Measurements from ENCODE around the gene PDRG1.

PDRG1 gene

DNA sequence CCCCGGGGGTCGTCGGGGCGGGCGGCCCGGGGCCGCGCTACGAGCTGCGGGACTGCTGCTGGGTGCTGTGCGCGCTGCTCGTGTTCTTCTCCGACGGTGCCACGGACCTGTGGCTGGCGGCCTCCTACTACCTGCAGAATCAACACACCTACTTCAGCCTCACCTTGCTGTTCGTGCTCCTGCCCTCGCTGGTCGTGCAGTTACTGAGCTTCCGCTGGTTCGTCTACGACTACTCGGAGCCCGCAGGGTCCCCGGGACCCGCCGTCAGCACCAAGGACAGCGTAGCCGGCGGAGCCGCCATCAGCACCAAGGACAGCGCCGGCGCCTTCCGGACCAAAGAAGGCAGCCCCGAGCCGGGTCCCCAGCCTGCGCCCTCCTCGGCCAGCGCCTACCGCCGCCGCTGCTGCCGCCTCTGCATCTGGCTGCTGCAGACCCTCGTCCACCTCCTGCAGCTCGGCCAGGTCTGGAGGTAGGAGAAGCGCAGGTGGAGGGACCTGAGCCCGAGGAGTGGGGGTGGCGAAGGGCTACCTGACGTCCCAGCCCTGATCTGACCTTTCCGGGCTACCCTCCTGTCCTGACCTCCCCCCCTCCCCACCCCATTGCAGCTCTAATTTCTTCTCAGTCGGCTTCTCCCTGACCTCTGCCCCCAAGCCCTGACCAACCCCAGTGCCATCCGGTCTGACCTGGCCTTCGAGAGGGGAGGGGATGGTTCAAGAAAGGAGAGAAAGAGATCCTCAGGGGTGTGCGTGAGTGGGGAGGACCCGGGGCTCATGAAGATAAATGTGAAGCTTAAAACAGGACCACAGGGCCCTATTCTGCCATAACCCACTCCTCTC, 16.7 kb upstream of the PDRG1 start:
- peak; percentile 30 to 88 (median 69) for DNase-seq
- intact Hi-C loops (cut with DNase I), result no loop called here

DNA sequence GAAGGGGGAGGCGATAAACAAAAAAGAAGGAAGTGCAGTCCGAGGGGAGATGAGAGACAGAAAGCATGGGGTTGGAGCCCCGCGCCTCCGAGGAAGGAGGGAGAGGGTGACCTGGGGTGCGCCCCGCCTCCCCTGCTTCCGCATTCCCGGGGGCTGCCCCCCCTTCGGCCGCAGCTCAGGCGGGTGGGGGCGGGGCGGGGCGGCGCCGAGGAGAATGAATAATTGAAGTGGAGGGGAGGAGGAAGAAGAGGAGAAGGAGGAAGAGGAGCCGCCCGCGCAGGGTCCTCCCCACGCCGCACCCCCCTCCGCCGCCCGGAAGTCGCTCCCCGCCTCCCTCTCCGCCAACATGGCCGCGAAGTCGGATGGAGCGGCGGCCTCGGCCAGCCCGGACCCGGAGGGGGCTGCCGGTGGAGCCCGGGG, 16.0 kb upstream of the PDRG1 start, which contains the start of gene XKR7:
Gene XKR7 (plus strand): TSS at position 322 of the 420 bp plus-strand sequence. CDS start 25 bp downstream, at position 347.
- peak in 28 of 42 donors; percentile 11 to 60 (median 32) for DNase-seq
- intact Hi-C loops (cut with DNase I), result no loop called here

DNA sequence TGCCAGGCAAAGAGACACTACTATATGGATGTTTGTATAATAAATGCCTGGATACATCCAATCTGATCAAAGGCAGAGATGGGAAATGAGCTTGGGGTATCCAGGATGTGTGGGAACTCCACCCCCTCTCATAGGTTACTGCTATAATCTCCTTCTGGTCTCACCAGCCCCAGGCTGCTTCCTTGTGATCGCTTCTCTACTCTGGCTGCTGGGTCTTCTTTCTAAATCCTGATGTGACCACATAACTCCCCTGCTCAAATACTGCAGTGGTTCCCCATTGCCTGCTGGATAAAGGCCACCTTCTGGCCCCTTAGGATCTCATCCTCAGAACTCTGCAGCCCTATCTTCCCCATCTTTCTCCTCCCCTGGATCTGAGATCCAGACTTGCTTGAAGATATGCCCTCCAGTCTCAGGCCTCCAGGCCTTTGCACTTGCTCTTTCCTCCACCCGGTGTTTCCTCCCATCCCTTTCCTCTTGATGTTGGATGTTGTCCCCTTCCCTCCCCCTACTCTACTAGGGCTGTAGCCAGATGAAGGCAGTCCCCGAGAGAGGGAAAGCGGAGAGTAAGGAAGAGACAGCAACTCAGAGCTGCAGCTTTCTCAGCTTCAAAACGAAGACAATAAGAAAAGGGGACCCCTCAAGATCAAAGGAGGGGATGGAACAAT, 15.3 kb upstream of the PDRG1 start:
- DNase-seq, result no peak
- intact Hi-C loops (cut with DNase I), result no loop called here

DNA sequence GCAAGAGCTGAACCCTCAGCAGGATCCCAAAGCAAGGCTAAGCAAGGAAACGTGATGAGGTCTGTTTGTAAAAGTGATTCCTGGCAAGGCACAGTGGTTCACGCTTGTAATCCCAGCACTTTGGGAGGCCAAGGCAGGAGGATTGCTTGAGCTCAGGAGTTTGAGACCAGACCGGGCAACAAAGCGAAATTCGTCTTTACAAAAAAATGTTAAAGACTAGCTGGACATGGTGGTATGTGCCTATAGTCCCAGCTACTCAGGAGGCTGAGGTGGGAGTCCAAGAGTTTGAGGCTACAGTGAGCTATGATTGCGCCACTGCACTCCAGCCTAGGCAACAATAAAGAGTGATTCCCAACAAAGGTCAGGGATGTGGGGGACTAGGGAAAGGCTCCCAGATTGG, 12.0 kb upstream of the PDRG1 start:
- no peak for DNase-seq
- intact Hi-C loops (cut with DNase I), result no loop called here

DNA sequence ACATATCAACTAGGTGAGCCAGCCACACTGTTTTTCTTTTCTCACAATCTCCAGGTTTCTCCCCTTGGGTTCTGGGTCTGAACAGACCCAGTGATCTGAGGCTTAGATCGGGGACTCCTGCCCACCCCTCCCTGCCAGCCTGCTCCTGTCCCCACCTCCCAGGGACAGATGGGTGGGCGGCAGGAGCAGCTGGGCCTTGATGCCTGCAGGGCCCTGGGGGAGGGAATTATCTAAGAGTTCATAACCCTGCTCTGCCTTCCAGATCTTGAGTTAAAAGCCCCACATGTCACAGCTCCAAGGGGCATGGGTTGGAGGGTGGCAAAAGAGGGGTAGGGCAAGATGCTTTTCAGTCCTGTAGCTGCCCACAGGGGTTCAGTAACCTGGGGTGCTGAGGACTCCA, 10.9 kb upstream of the PDRG1 start:
- DNase-seq, result no peak
- intact Hi-C loops (cut with DNase I), result no loop called here

DNA sequence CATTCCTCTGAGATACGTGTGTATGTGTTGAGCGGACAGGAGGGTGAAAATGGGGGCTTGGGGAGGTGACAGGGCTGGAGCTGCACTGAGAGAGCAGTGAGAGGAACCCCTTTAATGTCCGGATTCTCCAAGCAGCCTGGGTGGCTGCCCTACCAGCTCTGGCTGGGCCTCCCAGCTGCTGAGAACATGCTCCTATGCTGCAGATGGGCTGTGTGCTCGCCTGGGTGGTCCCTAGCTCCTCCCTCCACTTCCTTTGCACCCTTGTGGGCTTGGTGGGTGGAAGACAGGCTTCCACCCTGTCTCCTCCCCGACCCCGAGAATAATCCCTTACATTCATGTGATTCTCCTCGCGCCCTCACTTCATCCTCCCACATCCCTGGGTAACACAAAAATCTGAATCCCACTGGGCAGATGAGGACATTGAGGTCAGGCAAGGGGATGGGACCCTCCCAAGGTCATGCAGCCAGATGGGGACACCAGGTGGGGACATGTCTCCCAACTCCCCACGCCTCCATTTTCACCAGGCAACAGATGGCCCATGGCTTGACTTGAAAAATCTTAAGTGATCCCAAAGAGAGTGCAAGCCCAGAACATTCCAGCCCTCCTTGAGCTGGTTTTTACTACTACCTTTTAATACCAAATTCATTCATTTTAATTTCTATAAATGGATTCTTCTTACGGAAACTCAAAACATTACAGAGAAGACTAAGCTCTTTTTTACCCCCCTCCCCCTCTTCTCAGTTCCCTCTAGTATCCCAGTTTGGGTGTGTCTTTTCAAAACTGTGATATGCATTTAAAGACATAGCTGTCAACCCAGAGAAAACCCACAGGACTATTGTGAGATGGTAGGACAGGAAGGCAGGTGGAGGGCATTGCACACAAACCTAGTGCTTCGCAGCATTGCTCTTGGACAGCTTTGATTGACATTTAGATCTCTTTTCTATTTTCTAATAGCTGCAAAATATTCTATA, 5.0 kb upstream of the PDRG1 start:
- intact Hi-C loops (cut with DNase I), result no loop called here
- DNase-seq, result no peak

DNA sequence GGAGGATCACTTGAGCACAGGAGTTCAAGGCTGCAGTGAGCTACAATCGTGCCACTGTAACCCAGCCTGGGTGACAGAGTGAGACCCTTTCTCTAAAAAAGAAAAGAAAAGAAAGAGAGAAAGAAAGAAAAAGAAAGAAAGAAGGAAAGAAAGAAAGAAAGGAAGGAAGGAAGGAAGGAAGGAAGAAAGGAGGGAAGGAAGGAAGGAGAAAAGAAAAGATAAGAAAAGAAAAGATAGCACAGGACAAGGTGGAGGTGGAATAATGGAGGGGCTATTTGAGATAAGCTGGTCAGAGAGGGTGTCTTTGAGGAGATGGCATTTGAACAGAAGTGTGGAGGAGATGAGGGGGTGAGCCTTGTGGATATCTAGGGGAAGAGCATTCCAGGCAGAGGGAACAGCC, 2.7 kb upstream of the PDRG1 start:
- DNase-seq, result no peak
- intact Hi-C loops (cut with DNase I), result no loop called here

DNA sequence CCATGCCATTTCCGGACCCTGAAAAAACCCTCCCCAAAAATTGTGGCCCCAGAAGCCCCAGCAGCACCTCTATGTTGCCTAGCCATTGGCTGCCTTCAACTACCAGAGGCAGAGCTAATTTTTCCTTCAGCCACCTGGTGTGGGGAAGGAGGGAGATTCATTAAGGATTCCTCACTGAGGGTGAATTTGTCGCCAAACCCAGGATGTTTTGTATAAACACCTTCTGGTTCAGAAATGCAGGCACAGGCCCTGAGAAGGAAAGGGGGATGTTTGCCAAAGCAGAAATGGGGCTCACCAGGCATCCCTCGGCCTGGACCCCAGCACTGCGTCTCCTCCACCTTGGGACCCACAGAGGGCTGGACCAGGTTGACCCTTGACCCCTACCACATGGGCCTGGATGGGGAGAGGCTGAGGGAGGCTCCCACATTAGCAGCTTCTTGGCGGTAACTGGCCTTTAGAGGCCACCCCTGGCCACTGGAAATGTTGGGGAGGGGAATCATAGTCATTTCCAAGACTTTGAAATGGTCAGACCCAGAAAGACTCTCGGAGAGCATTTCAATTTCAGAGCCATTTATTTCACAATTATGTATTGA, 1.8 kb upstream of the PDRG1 start:
- no peak for DNase-seq
- intact Hi-C loops (cut with DNase I), result loop anchor here (2.0 kb wide), 1 partner anchor 101 kb away; no protein-coding TSS in a partner anchor

DNA sequence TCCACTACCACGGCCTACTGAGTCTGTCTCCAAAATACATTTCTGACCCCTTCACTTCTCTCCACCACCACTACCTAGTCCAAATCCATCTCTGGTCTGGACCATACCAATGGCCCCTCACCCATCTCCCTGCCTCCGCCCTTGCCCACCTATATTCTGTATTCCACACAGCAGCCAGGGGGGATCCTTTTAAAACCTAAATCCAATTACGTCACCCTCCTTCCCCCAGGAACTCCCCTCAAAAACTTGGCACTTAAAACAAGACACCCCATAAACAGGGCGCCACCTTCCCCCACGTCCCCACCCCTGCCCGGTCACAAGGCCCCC, 680 bp downstream of the PDRG1 start:
- intact Hi-C loops (cut with DNase I), result no loop called here
- DNase-seq, result no peak

DNA sequence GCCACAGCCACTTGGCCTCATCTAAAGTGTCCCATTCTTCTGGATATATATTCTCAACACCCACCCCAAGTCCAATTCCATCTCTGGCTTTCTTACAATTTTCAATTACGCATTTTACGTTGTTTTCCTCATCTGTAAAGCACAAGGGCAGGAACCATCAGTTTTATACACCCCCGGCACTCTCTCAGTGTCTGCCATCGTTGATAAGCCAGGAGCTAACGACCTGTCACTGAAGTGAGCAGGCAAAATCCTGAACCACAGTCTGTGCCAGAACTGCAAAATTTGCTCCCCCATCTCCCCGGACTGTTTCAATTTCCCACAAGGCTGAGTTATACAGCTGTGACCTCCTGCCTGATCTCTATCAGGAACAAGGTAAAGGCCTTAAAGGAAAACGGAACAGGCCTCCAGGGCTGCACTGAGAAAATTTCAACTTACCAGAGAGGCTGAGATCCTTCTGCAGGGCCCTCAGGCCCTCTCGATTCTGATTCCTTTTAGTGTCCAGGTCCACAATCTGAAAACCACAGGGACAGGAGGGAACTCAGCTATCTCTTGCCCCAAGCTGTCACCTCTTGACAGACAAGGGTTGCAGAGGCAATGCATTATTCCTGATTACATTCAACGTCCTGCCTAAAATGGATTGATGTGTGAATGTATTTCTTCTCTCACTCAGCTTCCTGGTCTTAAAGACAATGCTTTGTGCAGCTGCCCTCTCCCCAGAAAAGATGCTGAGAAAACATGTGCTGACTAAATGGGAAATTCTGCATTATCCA, 1.8 kb downstream of the PDRG1 start:
- intact Hi-C loops (cut with DNase I), result no loop called here
- no peak for DNase-seq

DNA sequence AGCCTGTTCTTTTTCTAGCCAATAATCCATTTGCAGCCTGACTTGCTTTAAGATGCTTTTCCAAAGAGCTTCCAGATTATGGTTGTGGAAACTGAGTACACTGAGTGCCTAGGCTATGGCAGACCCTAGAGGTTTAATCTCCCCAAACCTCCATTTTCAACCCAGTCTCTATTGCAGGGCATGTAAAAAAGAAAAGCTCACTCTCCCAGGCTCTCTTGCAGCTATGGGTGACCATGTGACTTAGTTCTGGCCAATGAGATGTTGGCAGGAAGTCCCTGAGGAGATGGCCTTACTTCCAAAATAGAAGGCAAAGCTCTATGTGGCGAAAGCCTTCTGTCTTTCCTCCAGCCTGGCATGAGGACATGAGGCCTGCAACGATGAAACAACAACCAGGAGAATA, 3.8 kb downstream of the PDRG1 start:
- intact Hi-C loops (cut with DNase I), result no loop called here
- no peak for DNase-seq

DNA sequence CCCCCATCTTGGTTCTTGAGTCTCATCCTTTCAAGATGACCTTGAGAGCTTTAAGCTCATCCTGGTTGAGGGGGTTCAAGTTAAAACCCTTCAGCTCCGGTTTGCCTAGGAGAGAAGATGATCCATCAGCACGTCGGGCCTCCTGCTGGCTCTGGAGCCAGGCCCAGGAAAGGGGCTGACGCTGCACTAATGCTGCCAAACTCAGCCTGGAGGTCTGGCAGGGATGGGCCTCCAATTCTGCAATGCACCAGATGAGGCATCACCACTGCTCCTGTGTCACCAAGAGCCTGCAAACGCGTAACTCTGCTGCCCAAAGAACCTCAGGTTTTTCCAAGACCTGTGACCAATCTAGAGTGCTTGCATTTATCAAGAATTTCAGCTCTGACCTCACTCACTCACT, 6.1 kb downstream of the PDRG1 start:
- peak in 4 of 42 donors; percentile 11 to 51 (median 32) for DNase-seq
- intact Hi-C loops (cut with DNase I), result no loop called here

DNA sequence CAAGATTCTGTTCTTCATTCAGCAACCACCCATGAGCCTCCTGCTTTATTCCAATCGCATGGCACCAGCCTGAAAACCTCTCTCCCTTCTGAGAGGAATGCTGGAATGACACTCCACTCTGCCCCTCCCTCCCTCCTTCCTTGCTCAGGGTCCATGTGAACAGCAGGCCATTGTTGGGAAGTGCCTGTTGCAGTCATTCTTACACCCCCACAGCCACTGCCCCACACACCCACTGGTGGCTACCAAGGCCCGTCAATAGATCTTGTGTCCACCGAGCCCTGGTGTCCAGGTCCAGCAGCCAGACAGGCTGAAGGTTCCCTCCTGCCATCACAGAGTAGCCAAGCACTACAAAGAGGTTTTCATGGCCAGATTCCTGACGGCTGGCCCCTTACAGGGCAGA, 6.5 kb downstream of the PDRG1 start:
- intact Hi-C loops (cut with DNase I), result no loop called here

DNA sequence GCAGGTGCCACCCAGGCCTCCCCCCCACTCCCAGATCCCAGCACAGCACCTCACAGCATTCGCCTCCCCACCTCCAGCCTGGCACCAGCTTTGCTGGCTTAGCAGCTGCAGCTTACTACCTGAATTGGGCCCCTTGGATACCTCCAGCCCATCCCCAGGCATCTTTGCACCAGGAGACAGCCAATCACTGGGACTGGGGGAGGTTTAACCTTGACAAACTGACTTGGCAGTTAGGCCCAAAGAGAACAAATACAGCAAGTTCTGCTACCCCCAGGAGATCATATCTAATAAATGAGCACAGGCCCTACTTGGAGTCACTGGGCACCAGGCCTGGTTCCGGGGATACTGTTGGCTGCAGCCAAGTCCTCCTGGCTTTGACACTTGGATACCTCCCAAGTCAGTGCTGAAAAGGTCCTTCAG, 8.8 kb downstream of the PDRG1 start:
- peak in 35 of 42 donors; percentile 7 to 65 (median 36) for DNase-seq
- intact Hi-C loops (cut with DNase I), result no loop called here

More for the DNA sequence above, 6.5 kb downstream of the PDRG1 start:
- DNase-seq, result no peak

DNA sequence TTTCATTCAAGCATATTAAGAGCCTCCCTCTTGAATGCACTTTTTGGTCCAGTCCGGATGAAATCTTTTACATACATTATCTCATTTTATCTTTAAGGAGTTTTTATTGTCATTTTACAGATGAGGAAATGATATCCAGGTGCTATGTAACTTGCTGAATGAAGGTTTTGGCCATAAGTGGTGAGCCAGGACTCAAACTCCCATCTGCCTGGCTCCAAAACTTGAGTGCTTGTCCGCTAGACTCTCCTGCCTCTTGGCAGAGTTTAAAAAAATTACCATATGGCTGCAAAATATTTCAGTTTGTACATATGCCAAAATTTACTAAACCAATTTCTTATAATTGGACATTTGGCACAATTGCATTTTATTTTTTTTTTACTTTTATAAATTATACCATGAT, 12.2 kb downstream of the PDRG1 start:
- DNase-seq, result no peak
- intact Hi-C loops (cut with DNase I), result no loop called here

DNA sequence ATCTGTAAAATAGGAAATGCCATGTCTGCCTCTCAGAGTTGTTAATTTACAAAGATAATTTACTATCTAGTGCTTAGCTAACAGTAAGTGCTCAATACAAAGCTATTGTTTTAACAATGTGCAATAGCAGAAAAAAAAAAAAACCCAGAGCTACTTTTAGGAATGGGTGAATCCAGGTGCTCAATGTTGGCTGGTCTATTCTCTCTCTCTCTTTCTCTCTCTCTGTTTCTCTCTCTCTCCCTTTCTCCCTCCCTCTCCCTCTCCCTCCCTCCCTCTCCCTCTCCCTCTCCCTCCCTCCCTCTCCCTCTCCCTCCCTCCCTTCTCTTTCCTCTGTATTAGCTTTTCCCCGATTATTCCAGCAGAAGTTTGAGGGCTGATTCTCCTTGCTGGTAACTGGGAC, 14.0 kb downstream of the PDRG1 start:
- intact Hi-C loops (cut with DNase I), result no loop called here
- DNase-seq, result no peak

DNA sequence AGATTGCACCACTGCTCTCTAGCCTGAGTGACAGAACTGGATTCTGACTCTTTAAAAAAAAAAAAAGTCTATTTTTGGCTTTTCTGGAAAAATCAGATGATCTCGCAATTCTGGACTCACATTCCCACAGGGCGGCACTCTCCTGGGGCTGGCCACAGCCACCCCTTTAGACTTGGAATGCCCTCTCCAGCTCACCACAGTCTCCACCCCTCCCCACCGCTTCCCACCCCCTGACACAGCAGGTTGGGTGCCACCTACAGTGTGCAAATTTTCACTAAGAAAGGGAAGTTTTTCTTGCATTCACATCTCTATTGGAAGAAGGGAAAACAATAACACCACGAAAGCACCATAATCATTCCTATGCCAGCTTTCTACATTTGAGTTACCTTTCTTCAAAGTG, 15.4 kb downstream of the PDRG1 start:
- no peak for DNase-seq
- intact Hi-C loops (cut with DNase I), result no loop called here

DNA sequence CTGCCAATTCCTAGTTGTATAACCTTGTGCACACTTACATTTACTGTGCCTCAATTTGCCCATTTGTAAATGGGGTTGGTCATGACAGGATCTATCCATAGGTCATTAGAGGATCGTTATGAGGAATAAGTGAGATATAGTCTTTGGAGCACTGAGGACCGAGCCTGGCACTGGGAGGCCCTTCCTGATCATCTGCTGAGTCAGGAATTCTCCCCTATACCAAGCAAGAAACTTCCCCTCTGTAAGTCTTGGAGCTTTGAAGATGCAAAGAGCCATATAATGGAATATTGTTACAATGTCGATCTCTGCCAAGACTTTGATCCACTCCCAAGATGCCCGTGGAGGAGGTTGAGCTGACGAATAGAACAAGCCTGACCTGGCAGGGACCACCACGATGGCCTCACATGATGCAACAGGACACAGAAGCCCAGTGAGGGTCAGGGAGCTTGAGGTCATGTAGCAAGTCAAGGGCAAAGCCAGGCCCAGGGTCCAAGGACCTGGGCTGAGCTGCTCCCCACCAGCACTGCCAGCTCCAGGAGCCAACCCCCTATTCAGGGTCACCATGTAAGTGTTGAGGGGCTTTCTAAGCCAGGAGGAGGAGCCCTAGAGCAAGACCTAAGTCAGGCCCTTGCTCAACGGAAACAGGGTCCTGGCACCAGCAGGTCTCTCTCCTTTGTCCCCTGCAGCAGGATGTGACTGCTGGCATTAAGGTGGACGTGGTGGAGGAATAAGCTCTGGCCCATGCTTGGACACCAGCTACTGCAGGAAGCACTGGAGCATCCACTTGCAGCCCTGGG, 16.7 kb downstream of the PDRG1 start:
- intact Hi-C loops (cut with DNase I), result no loop called here
- DNase-seq, result no peak

All from head of caudate nucleus (tissue), 42 donors.